ENCODE measurements around the gene CA10.

DNA sequence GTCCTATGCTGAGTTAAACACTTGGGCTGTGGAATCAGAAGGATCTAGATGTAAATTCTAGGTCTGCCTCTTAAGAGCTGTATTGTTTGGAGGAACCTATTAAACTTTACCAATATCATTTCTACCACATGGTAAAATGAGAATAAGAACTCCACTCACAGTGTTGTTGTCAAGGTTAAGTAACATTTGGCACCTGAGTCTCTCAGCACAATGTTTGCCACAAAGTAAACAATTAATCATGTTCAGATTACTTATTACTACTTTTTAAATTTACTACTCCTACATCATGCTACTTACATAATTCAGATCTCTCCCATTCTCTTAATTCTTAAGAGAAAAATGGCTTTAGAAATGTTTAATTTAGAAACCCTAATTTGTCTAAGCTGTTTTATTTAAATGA, 305.9 kb downstream of the CA10 start:
- TF ChIP-seq ZNF331 (CRISPR knock-in tag; IDR thresholded peaks at IDR 0.05; ENCODE audit: low read depth): no peak
- TF ChIP-seq, protein P1, sequence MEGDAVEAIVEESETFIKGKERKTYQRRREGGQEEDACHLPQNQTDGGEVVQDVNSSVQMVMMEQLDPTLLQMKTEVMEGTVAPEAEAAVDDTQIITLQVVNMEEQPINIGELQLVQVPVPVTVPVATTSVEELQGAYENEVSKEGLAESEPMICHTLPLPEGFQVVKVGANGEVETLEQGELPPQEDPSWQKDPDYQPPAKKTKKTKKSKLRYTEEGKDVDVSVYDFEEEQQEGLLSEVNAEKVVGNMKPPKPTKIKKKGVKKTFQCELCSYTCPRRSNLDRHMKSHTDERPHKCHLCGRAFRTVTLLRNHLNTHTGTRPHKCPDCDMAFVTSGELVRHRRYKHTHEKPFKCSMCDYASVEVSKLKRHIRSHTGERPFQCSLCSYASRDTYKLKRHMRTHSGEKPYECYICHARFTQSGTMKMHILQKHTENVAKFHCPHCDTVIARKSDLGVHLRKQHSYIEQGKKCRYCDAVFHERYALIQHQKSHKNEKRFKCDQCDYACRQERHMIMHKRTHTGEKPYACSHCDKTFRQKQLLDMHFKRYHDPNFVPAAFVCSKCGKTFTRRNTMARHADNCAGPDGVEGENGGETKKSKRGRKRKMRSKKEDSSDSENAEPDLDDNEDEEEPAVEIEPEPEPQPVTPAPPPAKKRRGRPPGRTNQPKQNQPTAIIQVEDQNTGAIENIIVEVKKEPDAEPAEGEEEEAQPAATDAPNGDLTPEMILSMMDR (conservative IDR thresholded peaks at IDR 0.05; ENCODE audit: low read depth in 2 of 2): no peak

All from GM23338 (cell line).